Peyer's patch (tissue), 4 donors: Measurements from ENCODE around the gene NATD1. TPM values are rescaled to one million over a fixed set of nuclear protein-coding genes. Genes with fewer than 3 reads are reported as not detected.

Experiments used
- DNase-seq, 3 donors: peaks; one replicate each; pipeline ENCODE4 v3.0.0-alpha.2; 2017 to 2019
- H3K27ac ChIP-seq, 4 donors: fragments of 200-600 bp; sonication (generic); one replicate each; pipeline ENCODE4 v1.5.1; 2016 to 2019
- H3K27me3 ChIP-seq, 2 donors: fragments of 200-600 bp; sonication (generic); one replicate each; pipeline ENCODE4 v1.5.1; 2019
- H3K36me3 ChIP-seq, 3 donors: fragments of 200-600 bp; sonication (generic); one replicate each; pipeline ENCODE4 v1.5.1; 2016 to 2019
- H3K4me1 ChIP-seq, 4 donors: fragments of 200-600 bp; sonication (generic); one replicate each; pipeline ENCODE4 v1.5.1; 2016 to 2019
- H3K4me3 ChIP-seq, 4 donors: fragments of 200-600 bp; sonication (generic); 1 replicate in 3 of 4; 2 replicates in 1 of 4; pipeline ENCODE4 v1.5.1; 2016 to 2019; ENCODE audit warnings: mild to moderate bottlenecking in 1 of 4
- H3K9me3 ChIP-seq, 4 donors: fragments of 200-600 bp; sonication (generic); one replicate each; pipeline ENCODE4 v1.5.1; 2016 to 2019; ENCODE audit warnings: mild to moderate bottlenecking in 1 of 4
- POLR2A ChIP-seq, 2 donors: fragments of 450-650 bp; IDR thresholded peaks; one replicate each; pipeline ENCODE4 v1.5.1; 2017; ENCODE audit warnings: antibody characterized with exemption in 2 of 2, mild to moderate bottlenecking in 2 of 2, moderate library complexity in 2 of 2
- total RNA-seq, 4 donors: library from RNA; depleted of rRNA; stranded (reverse); fragments of >200 nt; gene quantifications; one replicate each; pipeline ENCODE4 v1.1.0, GENCODE V29; 2016
- TF ChIP-seq, protein P1 (sequence below), 6 experiments: fragments of 450-650 bp in 4 of 6; fragments of 200-600 bp in 2 of 6; sonication (generic) in 1 of 6; IDR thresholded peaks; one replicate each; pipeline ENCODE4 v1.5.1; 2017 to 2019; ENCODE audit warnings: antibody characterized with exemption in 6 of 6, mild to moderate bottlenecking in 3 of 6, moderate library complexity in 1 of 6

NATD1 gene
- total RNA-seq, 4 donors from 2014 or later = 5.0 to 11.4 (median 10.1) TPM

DNA sequence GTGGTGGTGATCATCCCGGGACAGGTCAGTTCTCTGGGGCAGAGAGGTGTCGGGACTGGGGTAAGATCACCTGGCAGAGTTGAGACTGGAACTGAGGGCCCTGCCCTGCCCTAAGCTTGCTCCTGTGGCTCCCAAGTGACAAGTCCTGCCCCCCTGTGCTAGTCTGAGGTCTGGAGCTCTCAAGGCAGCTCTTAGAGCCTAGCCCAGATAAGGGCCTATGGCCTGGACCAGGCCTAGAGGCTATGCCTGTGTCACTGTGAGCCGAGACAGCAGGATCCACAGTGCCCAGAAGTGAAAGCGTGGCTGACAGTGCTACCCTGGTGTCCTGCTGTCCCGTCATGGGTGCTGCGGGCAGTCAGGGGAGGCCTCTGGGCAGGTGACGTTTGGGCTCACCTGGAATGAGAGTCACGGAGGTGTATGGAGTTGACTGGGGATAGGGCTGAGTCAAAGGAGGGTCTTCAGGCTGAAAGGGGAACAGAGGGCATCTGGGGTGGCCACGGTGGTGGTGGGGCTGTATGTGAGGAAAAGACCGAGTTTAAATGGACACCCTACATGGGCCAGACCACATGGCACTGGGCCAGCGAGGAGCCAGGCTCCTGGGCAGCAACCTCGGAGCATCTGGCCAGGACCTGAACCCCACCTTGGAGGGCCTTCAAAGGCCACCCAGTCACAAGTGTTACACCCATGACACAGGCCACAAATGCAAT, 5.5 kb downstream of the NATD1 start:
- no peak for TF ChIP-seq POLR2A (IDR thresholded peaks at IDR 0.05)
- TF ChIP-seq, protein P1, sequence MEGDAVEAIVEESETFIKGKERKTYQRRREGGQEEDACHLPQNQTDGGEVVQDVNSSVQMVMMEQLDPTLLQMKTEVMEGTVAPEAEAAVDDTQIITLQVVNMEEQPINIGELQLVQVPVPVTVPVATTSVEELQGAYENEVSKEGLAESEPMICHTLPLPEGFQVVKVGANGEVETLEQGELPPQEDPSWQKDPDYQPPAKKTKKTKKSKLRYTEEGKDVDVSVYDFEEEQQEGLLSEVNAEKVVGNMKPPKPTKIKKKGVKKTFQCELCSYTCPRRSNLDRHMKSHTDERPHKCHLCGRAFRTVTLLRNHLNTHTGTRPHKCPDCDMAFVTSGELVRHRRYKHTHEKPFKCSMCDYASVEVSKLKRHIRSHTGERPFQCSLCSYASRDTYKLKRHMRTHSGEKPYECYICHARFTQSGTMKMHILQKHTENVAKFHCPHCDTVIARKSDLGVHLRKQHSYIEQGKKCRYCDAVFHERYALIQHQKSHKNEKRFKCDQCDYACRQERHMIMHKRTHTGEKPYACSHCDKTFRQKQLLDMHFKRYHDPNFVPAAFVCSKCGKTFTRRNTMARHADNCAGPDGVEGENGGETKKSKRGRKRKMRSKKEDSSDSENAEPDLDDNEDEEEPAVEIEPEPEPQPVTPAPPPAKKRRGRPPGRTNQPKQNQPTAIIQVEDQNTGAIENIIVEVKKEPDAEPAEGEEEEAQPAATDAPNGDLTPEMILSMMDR (IDR thresholded peaks at IDR 0.05) = no peak

DNA sequence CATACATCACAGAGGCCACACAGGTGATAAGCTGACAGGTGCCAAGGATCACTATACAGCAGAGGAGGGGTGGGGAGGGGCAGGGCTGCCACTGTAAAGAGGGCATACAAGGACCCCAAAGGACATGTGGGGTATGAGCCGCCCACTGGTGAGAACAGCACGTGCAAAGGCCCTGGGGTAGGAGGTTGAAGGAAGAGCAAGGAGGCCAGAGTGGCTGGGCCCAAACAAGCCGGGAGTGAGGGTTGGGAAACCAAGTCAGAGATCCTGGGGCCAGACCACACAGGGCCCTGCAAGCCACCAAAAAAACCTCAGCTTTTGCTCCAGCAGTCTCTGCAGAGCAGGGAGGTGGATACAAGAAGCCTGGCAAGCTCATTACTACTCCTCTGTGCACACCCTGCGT, 6.5 kb downstream of the NATD1 start:
- no peak for TF ChIP-seq POLR2A (IDR thresholded peaks at IDR 0.05)
- TF ChIP-seq, protein P1 (IDR thresholded peaks at IDR 0.05) = no peak
- Histone ChIP-seq H3K4me3 (no peak overlapping the region), H3K36me3 (peaks cover 0 to 6% (median 0%) of the 10 kb centered on the region in 3 donors), H3K27me3 (no peaks in the 10 kb centered on the region), H3K4me1 (peaks cover 0 to 12% (median 0%) of the 10 kb centered on the region in 4 donors), H3K9me3 (no peaks in the 10 kb centered on the region), H3K27ac (no peak overlapping the region)
- DNase-seq = no peak

More for the DNA sequence above, 5.5 kb downstream of the NATD1 start:
- no peaks in the 10 kb centered on the region for H3K9me3 ChIP-seq
- H3K27me3 ChIP-seq = no peaks in the 10 kb centered on the region
- no peak overlapping the region for H3K27ac ChIP-seq
- no peak for DNase-seq
- H3K4me1 ChIP-seq = peaks cover 0 to 20% (median 2%) of the 10 kb centered on the region in 4 donors
- peaks cover 0 to 2% (median 0%) of the 10 kb centered on the region in 3 donors for H3K36me3 ChIP-seq
- no peak overlapping the region for H3K4me3 ChIP-seq

GRCh38 chr17:21245639-21246084, 7.5 kb downstream of the NATD1 start:
- Histone ChIP-seq H3K9me3 (no peaks in the 10 kb centered on the region), H3K4me1 (peaks cover 0 to 4% (median 0%) of the 10 kb centered on the region in 4 donors), H3K27me3 (no peaks in the 10 kb centered on the region), H3K4me3 (no peak overlapping the region), H3K27ac (no peak overlapping the region), H3K36me3 (peaks cover 0 to 6% (median 0%) of the 10 kb centered on the region in 3 donors)
- DNase-seq = no peak
- no peak for TF ChIP-seq POLR2A (IDR thresholded peaks at IDR 0.05)
- TF ChIP-seq, protein P1 (IDR thresholded peaks at IDR 0.05) = no peak

GRCh38 chr17:21243516-21244303, 9.5 kb downstream of the NATD1 start:
- H3K4me3 ChIP-seq = no peak overlapping the region
- no peaks in the 10 kb centered on the region for H3K9me3 ChIP-seq
- H3K36me3 ChIP-seq = peaks cover 0 to 6% (median 0%) of the 10 kb centered on the region in 3 donors
- TF ChIP-seq POLR2A (IDR thresholded peaks at IDR 0.05) = no peak
- TF ChIP-seq, protein P1 (IDR thresholded peaks at IDR 0.05) = no peak
- DNase-seq = no peak
- H3K27ac ChIP-seq = no peak overlapping the region
- no peaks in the 10 kb centered on the region for H3K4me1 ChIP-seq
- H3K27me3 ChIP-seq = no peaks in the 10 kb centered on the region

DNA sequence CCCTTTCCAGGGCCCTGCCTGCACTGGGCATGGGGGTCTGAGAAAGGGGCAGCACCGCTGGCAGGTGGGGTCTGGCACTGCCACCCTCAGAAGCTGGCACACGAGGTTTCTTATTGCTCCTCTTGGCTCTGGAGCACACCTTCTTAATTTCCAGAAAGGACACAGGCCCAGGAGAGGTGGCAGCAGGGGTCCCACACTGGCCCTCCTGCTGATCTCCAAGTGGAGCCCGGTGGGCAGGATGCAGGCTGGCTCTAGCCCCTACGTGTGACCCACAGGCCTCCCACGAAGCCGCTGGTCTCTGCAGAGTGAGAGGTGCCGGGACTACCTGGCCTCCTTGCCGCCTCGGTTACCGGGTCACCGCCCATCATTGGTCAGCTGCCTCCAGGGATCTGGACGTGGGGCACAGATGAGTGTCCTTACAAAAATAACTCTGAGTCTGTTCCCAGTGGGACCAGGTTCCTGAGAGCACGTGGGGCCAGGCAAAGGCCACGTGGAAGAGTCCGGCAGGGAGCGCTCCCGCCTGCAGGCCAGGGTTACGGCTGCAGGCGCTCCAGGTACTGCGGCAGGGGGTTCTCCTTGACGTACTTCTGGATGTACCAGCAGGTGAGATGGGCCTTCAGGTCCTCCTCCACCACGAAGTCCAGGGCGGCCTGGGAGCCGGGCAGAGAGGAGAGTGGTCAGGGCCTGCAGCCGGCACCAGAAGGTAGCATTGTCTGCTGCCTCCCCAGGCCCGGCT, 10.3 kb downstream of the NATD1 start:
- Histone ChIP-seq H3K4me1 (no peaks in the 10 kb centered on the region), H3K9me3 (no peaks in the 10 kb centered on the region), H3K36me3 (peaks cover 0 to 6% (median 0%) of the 10 kb centered on the region in 3 donors), H3K4me3 (no peak overlapping the region), H3K27me3 (no peaks in the 10 kb centered on the region), H3K27ac (no peak overlapping the region)
- DNase-seq = no peak
- TF ChIP-seq, protein P1 (IDR thresholded peaks at IDR 0.05) = no peak
- no peak for TF ChIP-seq POLR2A (IDR thresholded peaks at IDR 0.05)
